Esophagus muscularis mucosa (tissue), 4 donors: ENCODE measurements around the gene MAD1L1. TPM values are rescaled to one million over a fixed set of nuclear protein-coding genes. Genes with fewer than 3 reads are reported as not detected.
A peak's percentile ranks its signal among the peaks of the same experiment; 100 is the strongest.

Source experiments
- DNase-seq: peaks from one replicate; pipeline ENCODE4 v3.0.0-alpha.2; 2017; ENCODE audit errors: extremely low spot score
- H3K27ac ChIP-seq, 4 donors: fragments of 200-600 bp; sonication (generic); replicated peaks in 1 of 4; 1 replicate in 3 of 4; 2 replicates in 1 of 4; pipeline ENCODE4 v1.5.1; 2016 to 2019; ENCODE audit warnings: mild to moderate bottlenecking in 1 of 4
- H3K27me3 ChIP-seq, 4 donors: fragments of 200-600 bp; sonication (generic); one replicate each; pipeline versions ENCODE4 v1.5.1 to v1.6.0; 2016 to 2019
- H3K36me3 ChIP-seq, 4 donors: fragments of 200-600 bp; sonication (generic); one replicate each; pipeline ENCODE4 v1.5.1; 2016 to 2019
- H3K4me1 ChIP-seq, 4 donors: fragments of 200-600 bp; sonication (generic); one replicate each; pipeline ENCODE4 v1.5.1; 2016 to 2019
- H3K4me3 ChIP-seq, 4 donors: fragments of 200-600 bp; sonication (generic); 1 replicate in 2 of 4; 2 replicates in 2 of 4; pipeline ENCODE4 v1.5.1; 2016 to 2019; ENCODE audit warnings: mild to moderate bottlenecking in 4 of 4, moderate library complexity in 1 of 4
- H3K9me3 ChIP-seq, 4 donors: fragments of 200-600 bp; sonication (generic); 1 replicate in 3 of 4; 2 replicates in 1 of 4; pipeline ENCODE4 v1.5.1; 2016 to 2019
- CTCF ChIP-seq, 3 experiments: fragments of 200-600 bp in 2 of 3; fragments of 450-650 bp in 1 of 3; sonication (generic) in 2 of 3; IDR thresholded peaks; one replicate each; pipeline ENCODE4 v1.5.1; 2017 to 2019; ENCODE audit warnings: antibody characterized with exemption in 3 of 3, mild to moderate bottlenecking in 2 of 3, moderate library complexity in 1 of 3
- EP300 ChIP-seq: sonication (generic); formaldehyde crosslinking; IDR thresholded peaks from one replicate; pipeline ENCODE4 v1.6.1; 2017; ENCODE audit warnings: antibody characterized with exemption
- POLR2A ChIP-seq: fragments of 450-650 bp; IDR thresholded peaks from one replicate; pipeline ENCODE4 v1.6.1; 2017; ENCODE audit warnings: antibody characterized with exemption, moderate library complexity, mild to moderate bottlenecking, low read depth
- POLR2AphosphoS5 ChIP-seq, 2 donors: sonication (generic); formaldehyde crosslinking; IDR thresholded peaks; one replicate each; pipeline ENCODE4 v1.6.1; 2017; ENCODE audit warnings: antibody characterized with exemption in 2 of 2
- whole genome bisulfite sequencing: methylation state at CpG from one replicate; pipeline ENCODE4 v1.1.5; 2018; 5-methylcytosine and 5-hydroxymethylcytosine counted together
- intact Hi-C: fragments of 100-400 bp; cut with DNase I; formaldehyde crosslinking; loops from one replicate; pipeline ENCODE4 v1.15.1; 2023
- total RNA-seq, 4 donors: library from RNA; depleted of rRNA; stranded (reverse); fragments of >200 nt; gene quantifications; one replicate each; pipeline versions ENCODE4 v1.1.0 to v1.2.1, GENCODE V29; 2016

Gene MAD1L1
- total RNA-seq, 4 donors from 2014 or later, result 22.2 to 33.1 (median 29.5) TPM

GRCh38 chr7:2110610-2111396 is 121.9 kb downstream of the MAD1L1 start:
- intact Hi-C loops, result no loop called here
- peak overlapping the region in 3 of 4 donors; percentile 1 to 23 (median 12) for H3K4me3 ChIP-seq

GRCh38 chr7:2109936-2110609 is 122.7 kb downstream of the MAD1L1 start:
- peaks cover 14 to 61% (median 54%) of the 10 kb centered on the region in 4 donors for H3K4me1 ChIP-seq
- WGBS, result 84% methylated on average over 16 of the region's 28 CpGs
- intact Hi-C loops, result loop anchor here (10.0 kb wide), 1 partner anchor 525 kb away; no protein-coding TSS in a partner anchor
- no peak for TF ChIP-seq POLR2AphosphoS5 (IDR thresholded peaks at IDR 0.05)
- no peak for TF ChIP-seq POLR2A
- TF ChIP-seq EP300, result no peak
- TF ChIP-seq CTCF (IDR thresholded peaks at IDR 0.05), result no peak
- no peak for DNase-seq
- no peaks in the 10 kb centered on the region for H3K9me3 ChIP-seq
- peaks cover 0 to 3% (median 0%) of the 10 kb centered on the region in 4 donors for H3K36me3 ChIP-seq
- no peaks in the 10 kb centered on the region for H3K27me3 ChIP-seq
- H3K27ac ChIP-seq, result peak overlapping the region in 2 of 4 donors; percentile 38 to 57
- no peak overlapping the region for H3K4me3 ChIP-seq

More at GRCh38 chr7:2110610-2111396, 121.9 kb downstream of the MAD1L1 start:
- Histone ChIP-seq H3K27ac (peak overlapping the region in 3 of 4 donors; percentile 38 to 57 (median 43)), H3K27me3 (no peaks in the 10 kb centered on the region), H3K9me3 (no peaks in the 10 kb centered on the region), H3K4me1 (peaks cover 17 to 58% (median 54%) of the 10 kb centered on the region in 4 donors), H3K36me3 (peaks cover 0 to 3% (median 0%) of the 10 kb centered on the region in 4 donors)
- TF ChIP-seq CTCF (IDR thresholded peaks at IDR 0.05) (no peak), POLR2A (no peak), EP300 (no peak), POLR2AphosphoS5 (IDR thresholded peaks at IDR 0.05) (no peak)
- 54% methylated on average over 34 of the region's 34 CpGs for WGBS
- no peak for DNase-seq

GRCh38 chr7:2109251-2109872 is 123.4 kb downstream of the MAD1L1 start:
- Histone ChIP-seq H3K4me1 (peaks cover 20 to 68% (median 58%) of the 10 kb centered on the region in 4 donors), H3K9me3 (no peaks in the 10 kb centered on the region), H3K27me3 (no peaks in the 10 kb centered on the region), H3K36me3 (no peaks in the 10 kb centered on the region), H3K27ac (no peak overlapping the region), H3K4me3 (no peak overlapping the region)
- no peak for TF ChIP-seq POLR2A
- TF ChIP-seq CTCF (IDR thresholded peaks at IDR 0.05), result no peak
- no peak for TF ChIP-seq POLR2AphosphoS5 (IDR thresholded peaks at IDR 0.05)
- TF ChIP-seq EP300, result no peak
- 91% methylated on average over 15 of the region's 20 CpGs for WGBS
- no peak for DNase-seq
- intact Hi-C loops, result loop anchor here (10.0 kb wide), 1 partner anchor 525 kb away; no protein-coding TSS in a partner anchor

- TF ChIP-seq EP300 (no peak), POLR2A (no peak), POLR2AphosphoS5 (IDR thresholded peaks at IDR 0.05) (no peak), CTCF (IDR thresholded peaks at IDR 0.05) (no peak)
- no peak overlapping the region for H3K27ac ChIP-seq
- H3K4me1 ChIP-seq, result peaks cover 27 to 75% (median 65%) of the 10 kb centered on the region in 4 donors
- no peak overlapping the region for H3K4me3 ChIP-seq
- intact Hi-C loops, result loop anchor here (10.0 kb wide), 1 partner anchor 524 kb away; no protein-coding TSS in a partner anchor
- no peaks in the 10 kb centered on the region for H3K36me3 ChIP-seq
- no peaks in the 10 kb centered on the region for H3K27me3 ChIP-seq
- 82% methylated on average over 24 of the region's 24 CpGs for WGBS
- H3K9me3 ChIP-seq, result no peaks in the 10 kb centered on the region
- DNase-seq, result no peak
These were observed 124.1 kb downstream of the MAD1L1 start for GRCh38 chr7:2108501-2109250.
